Activated CD4-positive, alpha-beta T cell treated with anti-CD3 and anti-CD28 coated beads for 1 hour (primary cell): Measurements from ENCODE around the gene CELA3B.
A peak's percentile ranks its signal among the peaks of the same experiment; 100 is the strongest.
"Not testable (repeated sequence)": the region's sequence is repeated elsewhere in the genome, so short reads cannot be mapped to it uniquely, and the experiment has no call there.

ENCODE experiments used
- DNase-seq: peaks from one replicate; pipeline ENCODE4 v3.0.0-alpha.2; 2020

CELA3B gene

GRCh38 chr1:22014575-22015206, 37.9 kb downstream of the CELA3B start:
- DNase-seq, result not testable (repeated sequence)

DNA sequence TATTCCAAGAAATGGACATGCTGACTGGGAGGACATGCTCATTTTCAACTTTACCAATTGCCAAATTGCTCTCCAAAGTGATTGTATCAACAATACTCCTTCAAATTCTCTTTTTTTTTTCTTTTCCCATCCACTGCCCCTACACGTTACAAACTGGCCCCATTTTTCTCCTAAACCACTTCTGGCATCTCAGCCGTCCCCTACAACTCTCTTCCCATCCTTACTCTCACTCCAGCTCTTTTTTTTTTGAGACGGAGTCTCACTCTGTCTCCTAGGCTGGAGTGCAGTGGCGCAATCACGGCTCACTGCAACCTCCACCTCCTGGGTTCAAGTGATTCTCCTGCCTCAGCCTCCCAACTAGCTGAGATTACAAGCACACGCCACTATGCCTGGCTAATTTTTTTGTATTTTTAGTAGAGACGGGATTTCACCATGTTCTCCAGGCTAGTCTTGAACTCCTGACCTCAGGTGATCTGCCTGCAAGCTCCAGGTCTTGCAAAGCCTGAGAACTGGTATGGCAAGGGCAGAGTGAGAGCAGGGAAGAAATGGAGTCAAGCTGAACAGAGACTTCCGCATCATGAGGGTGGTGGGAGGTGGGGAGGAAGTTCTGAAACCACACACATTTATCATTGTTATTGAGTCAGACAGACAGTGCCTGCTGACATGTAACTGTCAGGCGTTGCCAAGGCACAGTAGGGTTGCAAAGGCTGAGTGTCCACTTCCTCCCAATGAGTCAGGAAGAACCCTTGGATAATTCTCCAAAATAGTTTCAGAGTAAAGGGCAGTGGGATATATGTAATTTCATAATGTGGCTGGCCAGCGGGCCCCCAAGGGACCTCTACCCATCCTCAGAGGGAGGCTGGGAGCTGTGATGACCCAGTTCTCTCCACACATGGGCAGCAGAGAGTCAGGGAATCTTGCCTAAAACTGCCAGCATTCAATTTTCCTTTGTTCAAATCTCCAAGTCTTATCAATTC, 42.0 kb downstream of the CELA3B start:
- DNase-seq, result peak; percentile 38

DNA sequence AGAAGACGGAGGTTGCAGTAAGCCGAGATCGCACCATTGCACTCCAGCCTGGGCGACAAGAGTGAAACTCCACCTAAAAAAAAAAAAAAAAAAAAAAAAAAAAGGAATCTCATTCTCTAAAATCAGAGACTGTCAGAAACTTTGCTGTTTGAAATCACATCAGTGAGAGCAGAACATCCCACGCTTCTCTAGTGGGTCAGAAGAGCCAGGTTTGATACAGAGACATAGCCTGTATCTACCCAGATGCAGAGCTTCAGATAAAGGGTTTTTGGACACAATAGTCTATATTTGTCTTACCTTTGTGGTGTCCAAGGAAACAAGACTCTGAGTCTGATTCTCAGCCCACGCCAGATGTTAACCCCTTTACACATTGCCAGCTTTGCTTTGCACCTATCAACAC, 44.2 kb downstream of the CELA3B start:
- DNase-seq, result no peak

- DNase-seq, result peak; percentile 53
Observed at GRCh38 chr1:22024485-22025367, 47.9 kb downstream of the CELA3B start.

DNA sequence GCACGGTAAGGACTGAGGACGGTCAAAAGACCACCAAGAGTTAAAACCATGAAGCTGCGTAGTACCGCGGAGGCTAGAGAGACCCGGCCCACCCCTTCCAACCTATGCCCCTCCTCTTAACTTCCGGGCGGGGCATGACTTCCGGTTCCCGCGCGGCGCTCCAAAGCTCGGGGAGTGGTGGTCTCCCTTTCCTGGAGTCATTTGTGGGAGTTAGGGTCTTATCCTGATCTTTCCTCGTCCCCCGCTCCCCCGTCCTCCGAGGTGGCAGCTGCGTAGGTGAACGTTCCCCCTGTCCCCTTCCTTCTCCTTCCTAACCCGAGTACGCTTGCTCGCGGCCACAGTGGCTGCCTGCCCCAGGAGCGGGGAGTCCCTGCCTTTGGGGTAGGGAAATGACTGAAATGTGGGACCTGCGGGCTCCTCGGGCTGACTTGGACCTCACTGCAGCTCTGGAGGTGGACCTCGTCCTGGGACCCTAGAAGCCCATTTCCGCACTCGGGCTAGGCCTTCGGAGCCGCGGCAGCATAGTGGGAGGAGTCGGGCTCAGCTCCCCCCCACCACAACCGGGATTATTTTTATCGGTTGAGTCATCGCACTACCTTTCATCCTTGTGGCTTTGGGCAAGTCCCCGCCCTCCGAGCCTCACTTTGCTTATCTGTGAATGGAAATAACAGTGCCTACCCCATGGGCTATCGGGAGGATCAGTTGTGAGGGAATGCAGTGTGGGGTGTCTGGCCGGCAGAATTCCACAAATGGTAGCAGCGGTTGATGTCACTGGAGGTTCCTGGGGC, 48.7 kb downstream of the CELA3B start:
- peak; percentile 83 for DNase-seq

- no peak for DNase-seq
Observed at GRCh38 chr1:22026924-22027289, 50.1 kb downstream of the CELA3B start.

- DNase-seq, result no peak
Observed at GRCh38 chr1:22030057-22030456, 53.2 kb downstream of the CELA3B start.

DNA sequence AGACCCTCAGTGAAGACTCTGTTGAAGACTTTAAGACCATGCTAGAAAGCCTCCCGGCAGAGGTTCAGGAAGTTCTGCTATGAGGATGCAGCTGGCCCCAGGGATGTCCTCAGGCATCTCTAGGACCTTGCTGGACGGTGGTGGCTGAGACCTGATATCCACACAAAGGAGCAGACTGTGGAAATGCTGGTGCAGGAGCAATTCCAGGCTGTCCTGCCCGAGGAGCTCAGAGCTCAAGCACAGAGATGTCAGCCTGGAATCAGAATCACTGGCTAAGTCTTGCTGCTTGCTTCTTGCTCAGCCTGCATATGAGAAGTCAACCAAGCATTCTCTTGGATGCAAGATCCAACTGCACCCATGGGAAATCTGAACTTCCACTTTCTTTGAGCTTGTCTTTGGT, 53.7 kb downstream of the CELA3B start:
- no peak for DNase-seq

DNA sequence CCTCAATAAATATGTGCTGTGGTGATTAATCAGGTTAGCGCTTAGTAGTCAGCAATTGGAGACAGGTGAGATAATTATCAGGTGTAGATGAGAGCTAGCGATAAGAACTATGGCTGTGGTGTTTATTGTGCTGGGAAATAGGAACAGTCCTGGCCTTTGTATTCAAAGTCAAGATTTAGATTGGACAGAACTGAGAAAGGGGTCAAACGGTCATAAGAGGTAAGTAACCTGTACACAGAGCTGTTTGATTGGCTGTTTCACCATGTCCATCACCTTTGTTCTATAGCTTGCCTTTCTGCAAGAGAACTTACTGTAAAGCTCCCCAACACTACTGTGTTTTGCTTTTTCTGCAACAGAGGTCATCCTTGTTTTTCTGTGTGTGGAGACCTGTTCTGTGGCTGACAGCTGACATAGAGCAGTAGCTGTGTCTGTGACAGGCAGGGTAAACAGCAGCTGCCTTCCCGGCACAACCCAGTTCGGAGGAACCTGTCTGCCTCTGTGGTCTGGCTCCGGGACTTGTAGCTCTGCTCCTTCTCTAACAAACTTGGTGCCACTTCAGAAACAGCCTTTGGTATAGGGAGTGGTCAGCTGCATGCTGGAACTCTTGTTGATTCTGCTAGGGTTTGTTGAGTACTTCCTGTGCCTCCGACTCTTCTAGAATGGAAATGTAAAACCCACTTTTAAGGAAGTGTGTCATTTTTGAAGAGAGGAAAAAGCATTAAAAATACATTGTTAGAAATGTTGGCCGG, 54.6 kb downstream of the CELA3B start:
- no peak for DNase-seq

- DNase-seq, result not testable (repeated sequence)
Observed at GRCh38 chr1:22034834-22035233, 58.0 kb downstream of the CELA3B start.

DNA sequence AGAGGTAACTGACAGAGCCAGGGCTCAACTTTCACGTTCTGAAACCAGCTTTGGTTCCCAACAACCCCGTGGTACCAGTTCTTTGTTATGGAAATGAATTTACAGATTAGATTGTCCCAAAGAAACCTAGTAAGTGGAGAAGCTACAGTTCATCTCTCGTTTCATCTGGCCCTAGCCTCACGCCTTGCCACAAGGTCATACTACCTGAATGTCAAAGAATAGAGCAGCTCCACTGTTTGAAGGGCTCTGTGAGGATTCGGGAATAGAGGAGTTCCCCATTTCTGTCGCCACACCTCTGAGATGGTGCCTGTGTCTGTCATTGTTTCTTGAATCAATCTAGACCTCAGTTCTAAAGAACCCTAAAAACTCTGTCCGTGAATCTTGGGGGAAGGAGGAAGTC, 60.7 kb downstream of the CELA3B start:
- no peak for DNase-seq

- no peak for DNase-seq
Observed at GRCh38 chr1:22038036-22038435, 61.2 kb downstream of the CELA3B start.
